Astrocyte (in vitro differentiated cells and primary cell): ENCODE results near the gene PAX8. TPM values are rescaled to one million over a fixed set of nuclear protein-coding genes. Genes with fewer than 3 reads are reported as not detected.

ENCODE experiments used
- DNase-seq: peaks from one replicate; pipeline ENCODE4 v3.0.0-alpha.2; 2010; ENCODE audit warnings: low read depth
- FAIRE-seq: peaks from 2 replicates; lab custom pipeline; 2011; peaks lifted over from hg19 to GRCh38; lab: Jason Lieb, UNC
- H2AFZ ChIP-seq: 2 replicates; pipeline ENCODE4 v1.6.0; 2012; ENCODE audit warnings: low read depth, low read length, inconsistent platforms
- H3K27ac ChIP-seq: 2 replicates; pipeline ENCODE4 v1.5.1; 2011; ENCODE audit warnings: low read depth, low read length, inconsistent platforms
- H3K27me3 ChIP-seq: 2 replicates; pipeline ENCODE4 v1.6.0; 2011; ENCODE audit warnings: low read length, inconsistent platforms; ENCODE audit not compliant: insufficient read depth
- H3K36me3 ChIP-seq: 2 replicates; pipeline ENCODE4 v1.5.1; 2011; ENCODE audit warnings: low read length, inconsistent platforms; ENCODE audit not compliant: insufficient read depth
- H3K4me1 ChIP-seq: 2 replicates; pipeline ENCODE4 v1.5.1; 2011; ENCODE audit warnings: low read length, inconsistent platforms; ENCODE audit not compliant: insufficient read depth
- H3K4me2 ChIP-seq: 2 replicates; pipeline ENCODE4 v1.6.0; 2012; ENCODE audit warnings: low read length, inconsistent platforms
- H3K4me3 ChIP-seq: 2 replicates; pipeline ENCODE4 v1.5.1; 2011; ENCODE audit warnings: low read depth, mild to moderate bottlenecking, low read length, inconsistent platforms; ENCODE audit not compliant: insufficient read depth
- H3K79me2 ChIP-seq: 2 replicates; pipeline ENCODE4 v1.6.0; 2012; ENCODE audit warnings: mild to moderate bottlenecking, low read length, inconsistent platforms; ENCODE audit not compliant: insufficient read depth
- H3K9ac ChIP-seq: 2 replicates; pipeline ENCODE4 v1.6.0; 2012; ENCODE audit warnings: mild to moderate bottlenecking, low read length, inconsistent platforms
- H3K9me3 ChIP-seq: 2 replicates; pipeline ENCODE4 v1.5.1; 2012; ENCODE audit warnings: low read depth, mild to moderate bottlenecking, low read length, inconsistent platforms; ENCODE audit not compliant: insufficient read depth
- H4K20me1 ChIP-seq: 2 replicates; pipeline ENCODE4 v1.6.0; 2012; ENCODE audit warnings: low read length, inconsistent platforms; ENCODE audit not compliant: insufficient read depth
- H3K27ac Mint-ChIP-seq: one replicate; pipeline ENCODE4 v1.8.0; 2021; ENCODE audit warnings: mild to moderate bottlenecking, mixed read lengths; ENCODE audit not compliant: unreplicated experiment
- H3K27me3 Mint-ChIP-seq: one replicate; pipeline ENCODE4 v1.8.0; 2021; ENCODE audit warnings: low read depth, mixed read lengths; ENCODE audit not compliant: unreplicated experiment
- H3K36me3 Mint-ChIP-seq: one replicate; pipeline ENCODE4 v1.8.0; 2021; ENCODE audit warnings: low read depth, mixed read lengths; ENCODE audit not compliant: unreplicated experiment
- H3K4me1 Mint-ChIP-seq: one replicate; pipeline ENCODE4 v1.8.0; 2021; ENCODE audit warnings: low read depth, mixed read lengths; ENCODE audit not compliant: unreplicated experiment
- H3K4me3 Mint-ChIP-seq: one replicate; pipeline ENCODE4 v1.8.0; 2021; ENCODE audit warnings: mild to moderate bottlenecking, moderate library complexity, mixed read lengths; ENCODE audit not compliant: unreplicated experiment
- H3K9me3 Mint-ChIP-seq: one replicate; pipeline ENCODE4 v1.8.0; 2021; ENCODE audit warnings: mild to moderate bottlenecking, mixed read lengths; ENCODE audit not compliant: unreplicated experiment
- CTCF ChIP-seq: IDR thresholded peaks from 2 replicates; pipeline ENCODE4 v1.5.1; 2011; ENCODE audit warnings: low read depth, mild to moderate bottlenecking, inconsistent platforms, low read length, moderate library complexity; ENCODE audit not compliant: insufficient read depth
- EZH2 ChIP-seq: IDR thresholded peaks from 2 replicates; pipeline ENCODE4 v1.6.1; 2012; ENCODE audit warnings: mild to moderate bottlenecking, low read length, inconsistent platforms; ENCODE audit not compliant: insufficient read depth
- total RNA-seq: library from RNA; stranded (reverse); gene quantifications from 2 replicates; pipeline ENCODE4 v1.2.1, GENCODE V29; 2021

PAX8 gene
- total RNA-seq, 1 donor from 2014 or later, result 0.48 TPM

- H3K36me3 ChIP-seq, result no peaks in the 10 kb centered on the region
- Mint-ChIP-seq H3K27me3 (peaks cover 92% of the 10 kb centered on the region), H3K9me3 (no peaks in the 10 kb centered on the region), H3K27ac (no peak overlapping the region), H3K36me3 (no peaks in the 10 kb centered on the region), H3K4me3 (no peak overlapping the region), H3K4me1 (peaks cover 5% of the 10 kb centered on the region)
- no peak overlapping the region for H3K4me3 ChIP-seq
- no peaks in the 10 kb centered on the region for H3K79me2 ChIP-seq
- no peaks in the 10 kb centered on the region for H3K9me3 ChIP-seq
- no peaks in the 10 kb centered on the region for H4K20me1 ChIP-seq
- no peaks in the 10 kb centered on the region for H3K4me1 ChIP-seq
- H3K27ac ChIP-seq, result no peak overlapping the region
- FAIRE-seq, result no peak
- no peak overlapping the region for H3K4me2 ChIP-seq
- peaks cover 65% of the 10 kb centered on the region for H3K27me3 ChIP-seq
- no peak overlapping the region for H2AFZ ChIP-seq
- TF ChIP-seq CTCF (no peak), EZH2 (no peak)
- no peak overlapping the region for H3K9ac ChIP-seq
- no peak for DNase-seq
Observed at GRCh38 chr2:113268621-113269360, 9.9 kb downstream of the PAX8 start.

GRCh38 chr2:113266431-113266830 is 12.3 kb downstream of the PAX8 start:
- Mint-ChIP-seq H3K4me3 (no peak overlapping the region), H3K27ac (peak overlapping the region; percentile 22), H3K36me3 (no peaks in the 10 kb centered on the region), H3K9me3 (no peaks in the 10 kb centered on the region), H3K27me3 (peaks cover 92% of the 10 kb centered on the region), H3K4me1 (no peaks in the 10 kb centered on the region)
- Histone ChIP-seq H3K4me1 (no peaks in the 10 kb centered on the region), H2AFZ (no peak overlapping the region), H3K79me2 (no peaks in the 10 kb centered on the region), H3K36me3 (no peaks in the 10 kb centered on the region), H3K9ac (no peak overlapping the region), H3K27ac (no peak overlapping the region), H3K9me3 (no peaks in the 10 kb centered on the region), H3K4me2 (no peak overlapping the region), H4K20me1 (no peaks in the 10 kb centered on the region), H3K4me3 (no peak overlapping the region), H3K27me3 (peaks cover 46% of the 10 kb centered on the region)
- DNase-seq (no peak), FAIRE-seq (no peak)
- TF ChIP-seq CTCF (no peak), EZH2 (no peak)

GRCh38 chr2:113264713-113265403 is 13.9 kb downstream of the PAX8 start:
- H3K27ac Mint-ChIP-seq, result no peak overlapping the region
- Histone ChIP-seq H4K20me1 (no peaks in the 10 kb centered on the region), H3K27ac (no peak overlapping the region), H3K79me2 (no peaks in the 10 kb centered on the region), H2AFZ (no peak overlapping the region), H3K9me3 (no peaks in the 10 kb centered on the region), H3K27me3 (peaks cover 31% of the 10 kb centered on the region), H3K9ac (no peak overlapping the region), H3K36me3 (no peaks in the 10 kb centered on the region), H3K4me1 (no peaks in the 10 kb centered on the region), H3K4me3 (no peak overlapping the region), H3K4me2 (no peak overlapping the region)
- H3K36me3 Mint-ChIP-seq, result no peaks in the 10 kb centered on the region
- H3K9me3 Mint-ChIP-seq, result no peaks in the 10 kb centered on the region
- TF ChIP-seq CTCF, result no peak
- no peak for TF ChIP-seq EZH2
- no peaks in the 10 kb centered on the region for H3K4me1 Mint-ChIP-seq
- H3K4me3 Mint-ChIP-seq, result no peak overlapping the region
- peaks cover 92% of the 10 kb centered on the region for H3K27me3 Mint-ChIP-seq
- FAIRE-seq, result no peak
- DNase-seq, result no peak
